HG02981 (cell line): Measurements from ENCODE around the gene ADM.
"Not testable (repeated sequence)": the region's sequence is repeated elsewhere in the genome, so short reads cannot be mapped to it uniquely, and the experiment has no call there.

Experiments used
- ATAC-seq: cut with Tn5 transposase; IDR thresholded peaks from one replicate; pipeline ENCODE4 v1.9.1; 2021; ENCODE audit warnings: mild to moderate bottlenecking, moderate library complexity; ENCODE audit not compliant: unreplicated experiment

Gene ADM

DNA sequence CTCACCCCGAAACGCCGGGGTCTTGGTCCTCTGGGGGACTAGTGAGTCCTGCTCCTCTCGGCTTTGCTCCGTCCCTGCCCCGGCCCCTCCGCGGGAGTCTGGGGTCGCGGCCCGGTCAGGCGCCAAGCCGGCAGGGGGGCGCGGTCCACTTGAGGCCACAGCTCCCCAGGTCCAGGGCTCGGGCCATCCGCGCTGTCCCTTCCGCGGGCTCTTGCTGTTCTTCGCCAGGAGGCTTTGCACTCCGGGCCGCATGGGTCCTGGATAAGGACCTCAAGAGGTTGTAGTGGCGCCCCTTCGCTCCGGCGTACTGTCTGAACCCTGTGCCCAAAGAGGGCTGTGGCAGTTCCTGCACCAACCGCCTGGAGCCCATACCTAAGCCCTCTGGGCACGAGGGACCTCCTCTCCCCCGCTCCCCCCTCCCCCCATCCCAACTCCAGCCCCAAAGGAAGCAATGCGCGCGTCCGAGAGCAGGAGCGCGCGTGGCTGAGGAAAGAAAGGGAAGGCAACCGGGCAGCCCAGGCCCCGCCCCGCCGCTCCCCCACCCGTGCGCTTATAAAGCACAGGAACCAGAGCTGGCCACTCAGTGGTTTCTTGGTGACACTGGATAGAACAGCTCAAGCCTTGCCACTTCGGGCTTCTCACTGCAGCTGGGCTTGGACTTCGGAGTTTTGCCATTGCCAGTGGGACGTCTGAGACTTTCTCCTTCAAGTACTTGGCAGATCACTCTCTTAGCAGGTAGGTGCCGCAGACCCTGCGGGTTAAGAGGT, at the start of gene ADM:
ADM (plus strand) TSS at position 579 of the 767 bp plus-strand sequence. CDS start 628 bp downstream, outside the sequence.
- ATAC-seq, result no peak

- no peak for ATAC-seq
Observed at GRCh38 chr11:10255388-10256125, 49.3 kb upstream of the ADM start.

DNA sequence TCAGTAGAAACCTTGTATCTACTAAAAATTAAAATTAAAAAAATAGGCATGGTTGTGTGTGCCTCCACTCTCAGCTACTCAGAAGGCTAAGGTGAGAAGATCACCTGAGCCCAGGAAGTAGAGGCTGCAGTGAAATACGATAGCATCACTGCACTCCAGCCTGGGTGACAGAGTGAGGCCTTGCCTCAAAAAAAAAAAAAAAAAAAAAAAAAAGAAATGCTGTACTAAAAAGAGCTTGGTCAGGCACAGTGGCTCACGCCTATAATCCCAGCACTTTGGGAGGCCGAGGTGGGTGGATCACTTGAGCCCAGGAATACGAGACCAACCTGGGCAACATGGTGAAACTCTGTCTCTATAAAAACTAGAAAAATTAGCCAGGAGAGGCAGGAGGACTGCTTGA, 47.4 kb upstream of the ADM start:
- ATAC-seq, result no peak

GRCh38 chr11:10261821-10262220, 43.1 kb upstream of the ADM start:
- no peak for ATAC-seq

- no peak for ATAC-seq
Observed at GRCh38 chr11:10263929-10264328, 40.9 kb upstream of the ADM start.

DNA sequence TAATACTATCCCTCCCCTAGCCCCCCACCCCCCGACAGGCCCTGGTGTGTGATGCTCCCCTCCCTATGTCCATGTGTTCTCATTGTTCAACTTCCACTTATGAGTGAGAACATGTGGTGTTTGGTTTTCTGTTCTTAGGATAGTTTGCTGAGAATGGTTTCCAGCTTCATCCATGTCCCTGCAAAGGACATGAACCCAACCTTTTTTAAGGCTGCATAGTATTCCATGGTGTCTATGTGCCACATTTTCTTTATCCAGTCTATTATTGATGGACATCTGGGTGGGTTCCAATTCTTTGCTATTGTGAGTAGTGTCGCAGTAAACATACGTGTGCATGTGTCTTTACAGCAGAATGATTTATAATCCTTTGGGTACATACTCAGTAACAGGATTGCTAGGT, 40.2 kb upstream of the ADM start:
- not testable (repeated sequence) for ATAC-seq

GRCh38 chr11:10265936-10266335, 38.9 kb upstream of the ADM start:
- no peak for ATAC-seq

DNA sequence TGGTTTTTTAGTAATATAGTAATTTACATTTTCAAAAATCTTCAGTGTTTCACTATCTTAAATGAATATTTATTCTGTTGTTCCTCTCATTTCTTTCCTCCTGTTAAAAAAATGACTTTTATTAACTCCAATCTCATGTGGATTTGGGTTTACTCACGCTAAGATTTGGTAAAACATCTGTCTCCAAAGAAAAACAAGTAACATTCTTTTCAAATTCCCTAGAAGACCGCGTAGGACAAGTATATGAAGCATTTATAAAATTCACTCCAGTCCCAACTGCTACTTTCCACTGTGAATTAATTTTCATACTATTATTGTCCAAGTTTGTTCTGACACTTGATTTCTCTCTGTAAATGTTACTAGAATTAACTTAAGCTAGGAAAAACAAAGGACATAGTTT, 37.1 kb upstream of the ADM start:
- ATAC-seq, result no peak

- ATAC-seq, result no peak
Observed at GRCh38 chr11:10268746-10269488, 36.0 kb upstream of the ADM start.

- ATAC-seq, result no peak
Observed at GRCh38 chr11:10272132-10272531, 32.7 kb upstream of the ADM start.

- no peak for ATAC-seq
Observed at GRCh38 chr11:10273738-10274137, 31.1 kb upstream of the ADM start.

GRCh38 chr11:10274726-10275125, 30.1 kb upstream of the ADM start:
- ATAC-seq, result no peak

GRCh38 chr11:10275714-10276113, 29.2 kb upstream of the ADM start:
- no peak for ATAC-seq

- no peak for ATAC-seq
Observed at GRCh38 chr11:10282117-10282516, 22.8 kb upstream of the ADM start.

DNA sequence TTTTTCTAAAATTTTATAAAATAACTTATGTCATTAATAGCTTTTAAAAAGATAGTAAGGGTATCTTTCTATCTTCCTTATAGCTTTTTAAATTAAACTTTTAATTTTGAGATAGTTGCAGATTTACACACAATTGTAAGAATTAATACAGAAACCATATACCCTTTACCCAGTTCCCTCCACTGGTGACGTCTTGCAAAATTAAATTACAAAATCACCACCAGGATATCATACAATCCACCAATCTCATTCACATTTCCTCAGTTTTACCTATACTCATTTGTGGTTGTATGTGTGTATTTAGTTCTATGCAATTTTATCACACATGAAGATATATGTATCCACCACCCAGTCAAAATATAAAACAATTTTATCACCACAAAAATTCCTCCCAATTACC, 20.9 kb upstream of the ADM start:
- no peak for ATAC-seq

DNA sequence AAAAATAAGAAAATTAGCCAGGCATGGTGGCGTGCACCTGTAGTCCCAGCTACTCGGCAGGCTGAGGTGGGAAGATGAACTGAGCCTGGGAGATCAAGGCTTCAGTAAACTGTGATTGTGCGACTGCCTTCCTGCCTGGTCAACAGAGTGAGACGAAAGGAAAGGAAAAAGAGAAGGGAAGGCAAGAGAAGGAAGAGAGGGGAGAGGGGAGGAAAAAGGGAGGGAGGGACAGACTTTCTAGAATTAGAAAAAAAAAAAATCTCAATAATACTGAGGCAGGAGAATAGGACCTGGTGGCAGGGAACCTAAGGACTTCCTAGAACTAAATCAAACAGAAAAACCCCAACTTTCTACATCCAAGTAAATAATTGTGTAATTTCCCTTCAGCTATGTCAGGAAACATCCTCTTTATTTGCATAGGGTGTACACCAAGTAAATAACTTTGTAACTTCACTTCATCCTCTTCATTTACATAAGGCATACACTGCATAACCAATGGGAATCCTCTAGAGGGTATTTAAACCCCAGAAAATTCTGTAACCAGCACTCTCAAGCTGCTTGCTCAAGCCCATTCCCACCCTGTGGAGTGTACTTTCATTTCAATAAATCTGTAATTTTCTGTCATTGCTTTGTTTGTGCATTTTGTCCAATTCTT, 19.6 kb upstream of the ADM start:
- no peak for ATAC-seq

DNA sequence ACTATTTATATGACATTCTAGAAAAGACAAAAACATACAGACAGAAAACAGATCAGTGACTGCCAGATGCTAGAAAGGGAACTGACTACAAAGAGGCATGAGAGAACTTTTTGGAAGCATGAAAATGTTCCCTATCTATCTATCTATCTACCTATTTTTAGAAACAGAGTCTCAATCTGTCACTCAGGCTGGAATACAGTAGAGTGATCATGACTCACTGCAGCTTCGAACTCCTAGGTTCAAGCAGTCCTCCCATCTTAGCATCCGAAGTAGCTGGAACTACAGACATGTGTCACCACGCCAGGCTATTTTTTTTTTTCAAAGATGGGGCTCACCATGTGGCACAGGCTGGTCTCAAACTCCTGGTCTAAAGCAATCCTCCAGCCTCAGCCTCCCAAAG, 17.7 kb upstream of the ADM start:
- no peak for ATAC-seq

- no peak for ATAC-seq
Observed at GRCh38 chr11:10287766-10288715, 16.8 kb upstream of the ADM start.

GRCh38 chr11:10288881-10289764, 15.8 kb upstream of the ADM start:
- no peak for ATAC-seq
